A673 (cell line): ENCODE measurements around the gene KCNIP1. TPM values are rescaled to one million over a fixed set of nuclear protein-coding genes. Genes with fewer than 3 reads are reported as not detected.

ENCODE experiments used
- BruUV-seq: library from RNA; stranded (reverse); fragments of 400-500 nt; replicated peaks from 2 replicates; lab custom pipeline; 2021; lab: Mats Ljungman, UMichigan
- CTCF ChIA-PET: fragments of 300-600 bp; sonication (Branson Sonifier 250); formaldehyde crosslinking; loops from one replicate; lab custom pipeline; 2022; ENCODE audit warnings: antibody characterized with exemption; lab: Charles Lee
- POLR2A ChIA-PET: fragments of 300-600 bp; sonication (Branson Sonifier 250); formaldehyde crosslinking; loops from one replicate; lab custom pipeline; 2022; ENCODE audit warnings: antibody characterized with exemption; ENCODE audit not compliant: low non-redundant PET; lab: Charles Lee
- DNase-seq: peaks from one replicate; pipeline ENCODE4 v3.0.0-alpha.2; 2015; ENCODE audit warnings: low spot score
- H3K27ac ChIP-seq: fragments of 200-600 bp; sonication (generic); 2 replicates; pipeline ENCODE4 v1.5.1; 2016; ENCODE audit warnings: mixed run types, low read depth, mild to moderate bottlenecking, mixed read lengths, antibody characterized with exemption, low read length; ENCODE audit not compliant: poor library complexity, severe bottlenecking
- H3K27me3 ChIP-seq: fragments of 200-600 bp; sonication (generic); replicated peaks from 2 replicates; pipeline ENCODE4 v1.6.1; 2017; ENCODE audit warnings: mixed run types, low read depth, mild to moderate bottlenecking, mixed read lengths, antibody characterized with exemption, low read length; ENCODE audit not compliant: insufficient read depth, poor library complexity
- H3K36me3 ChIP-seq: fragments of 200-600 bp; sonication (generic); 2 replicates; pipeline ENCODE4 v1.6.1; 2016; ENCODE audit warnings: mixed run types, mild to moderate bottlenecking, mixed read lengths, antibody characterized with exemption, low read length; ENCODE audit not compliant: insufficient read depth, poor library complexity, severe bottlenecking
- H3K4me1 ChIP-seq: fragments of 200-600 bp; sonication (generic); 2 replicates; pipeline ENCODE4 v1.6.1; 2017; ENCODE audit warnings: mixed run types, mild to moderate bottlenecking, mixed read lengths, antibody characterized with exemption, low read length; ENCODE audit not compliant: insufficient read depth, poor library complexity, severe bottlenecking
- H3K4me3 ChIP-seq: fragments of 200-600 bp; sonication (generic); 2 replicates; pipeline ENCODE4 v1.5.1; 2016; ENCODE audit warnings: low read depth, mixed run types, mild to moderate bottlenecking, mixed read lengths, low read length; ENCODE audit not compliant: poor library complexity, severe bottlenecking
- H3K9me3 ChIP-seq: fragments of 200-600 bp; sonication (generic); 2 replicates; pipeline ENCODE4 v1.6.1; 2016; ENCODE audit warnings: mixed run types, low read depth, mild to moderate bottlenecking, mixed read lengths, antibody characterized with exemption, low read length; ENCODE audit not compliant: poor library complexity, severe bottlenecking
- CTCF ChIP-seq: fragments of 300-800, 200-600 bp; sonication (generic); conservative IDR thresholded peaks from 2 replicates; pipeline ENCODE4 v1.5.1; 2017; ENCODE audit warnings: low read depth, mild to moderate bottlenecking, antibody characterized with exemption, low read length, moderate library complexity, mixed read lengths
- EZH2 ChIP-seq: fragments of 200-600 bp; sonication (generic); IDR thresholded peaks from 2 replicates; pipeline ENCODE4 v1.6.1; 2017; ENCODE audit warnings: borderline replicate concordance, low read depth, mild to moderate bottlenecking, mixed read lengths, antibody characterized with exemption, low read length; ENCODE audit not compliant: poor library complexity, severe bottlenecking
- intact Hi-C: fragments of 100-400 bp; cut with micrococcal nuclease; formaldehyde crosslinking; loops from one replicate; pipeline ENCODE4 v1.10.0; 2022; ENCODE audit not compliant: unreplicated experiment
- total RNA-seq: library from RNA; stranded (reverse); gene quantifications from 2 replicates; pipeline ENCODE4 v1.2.3, GENCODE V29; 2021

The KCNIP1 gene
- total RNA-seq, 1 experiment from 2014 or later: 3.7 TPM

GRCh38 chr5:170533383-170533782, 29.6 kb downstream of the KCNIP1 start:
- CTCF ChIA-PET: no interaction called here
- no peaks in the 10 kb centered on the region for H3K9me3 ChIP-seq
- no peak overlapping the region for H3K27ac ChIP-seq
- intact Hi-C loops: no loop called here
- POLR2A ChIA-PET: no interaction called here
- H3K27me3 ChIP-seq: no peaks in the 10 kb centered on the region
- no TSS peak for BruUV-seq
- no peaks in the 10 kb centered on the region for H3K36me3 ChIP-seq
- H3K4me1 ChIP-seq: no peaks in the 10 kb centered on the region
- TF ChIP-seq CTCF: no peak
- TF ChIP-seq EZH2: no peak
- no peak for DNase-seq
- H3K4me3 ChIP-seq: no peak overlapping the region

GRCh38 chr5:170534177-170534576, 30.4 kb downstream of the KCNIP1 start:
- no peak for TF ChIP-seq CTCF
- TF ChIP-seq EZH2: no peak
- H3K27me3 ChIP-seq: no peaks in the 10 kb centered on the region
- no peak overlapping the region for H3K4me3 ChIP-seq
- H3K9me3 ChIP-seq: no peaks in the 10 kb centered on the region
- CTCF ChIA-PET: no interaction called here
- no TSS peak for BruUV-seq
- H3K36me3 ChIP-seq: no peaks in the 10 kb centered on the region
- H3K4me1 ChIP-seq: no peaks in the 10 kb centered on the region
- H3K27ac ChIP-seq: no peak overlapping the region
- intact Hi-C loops: no loop called here
- POLR2A ChIA-PET: interaction anchor here (0.6 kb wide), 1 partner anchor 291 kb away, joined by 4 read pairs; no protein-coding TSS in a partner anchor
- DNase-seq: no peak

GRCh38 chr5:170534941-170535340, 31.1 kb downstream of the KCNIP1 start:
- H3K9me3 ChIP-seq: no peaks in the 10 kb centered on the region
- H3K4me3 ChIP-seq: no peak overlapping the region
- no peaks in the 10 kb centered on the region for H3K4me1 ChIP-seq
- POLR2A ChIA-PET: interaction anchor here (0.6 kb wide), 1 partner anchor 1558 kb away, joined by 3 read pairs; no protein-coding TSS in a partner anchor
- H3K27ac ChIP-seq: no peak overlapping the region
- intact Hi-C loops: no loop called here
- DNase-seq: no peak
- CTCF ChIA-PET: no interaction called here
- H3K36me3 ChIP-seq: no peaks in the 10 kb centered on the region
- BruUV-seq: no TSS peak
- TF ChIP-seq EZH2 (no peak), CTCF (no peak)
- no peaks in the 10 kb centered on the region for H3K27me3 ChIP-seq
